Neural progenitor cell (in vitro differentiated cells): Measurements from ENCODE around the gene NTN3.

Experiments used
- CTCF ChIP-seq: fragments of 200-600 bp; sonication (generic); IDR thresholded peaks from 2 replicates; pipeline ENCODE4 v1.5.1; 2017; ENCODE audit warnings: antibody characterized with exemption, mild to moderate bottlenecking
- EZH2 ChIP-seq: fragments of 200-600 bp; sonication (generic); IDR thresholded peaks from 2 replicates; pipeline ENCODE4 v1.6.1; 2017; ENCODE audit warnings: antibody characterized with exemption, mild to moderate bottlenecking, moderate library complexity
- EZH2phosphoT487 ChIP-seq: fragments of 200-600 bp; sonication (generic); IDR thresholded peaks from 2 replicates; pipeline ENCODE4 v1.6.1; 2017; ENCODE audit warnings: antibody characterized with exemption

GRCh38 chr16:2501946-2502895 lies 31.1 kb downstream of the NTN3 start:
- TF ChIP-seq CTCF: no peak
- no peak for TF ChIP-seq EZH2phosphoT487
- no peak for TF ChIP-seq EZH2
